C4-2B (cell line): ENCODE measurements around the gene STC2.

Experiments
- CTCF ChIP-seq: fragments of 450-650 bp; conservative IDR thresholded peaks from 2 replicates; pipeline ENCODE4 v1.5.1; 2017; ENCODE audit warnings: mild to moderate bottlenecking
- ZFX ChIP-seq: fragments of 450-650 bp; IDR thresholded peaks from 2 replicates; pipeline ENCODE4 v1.6.1; 2017

DNA sequence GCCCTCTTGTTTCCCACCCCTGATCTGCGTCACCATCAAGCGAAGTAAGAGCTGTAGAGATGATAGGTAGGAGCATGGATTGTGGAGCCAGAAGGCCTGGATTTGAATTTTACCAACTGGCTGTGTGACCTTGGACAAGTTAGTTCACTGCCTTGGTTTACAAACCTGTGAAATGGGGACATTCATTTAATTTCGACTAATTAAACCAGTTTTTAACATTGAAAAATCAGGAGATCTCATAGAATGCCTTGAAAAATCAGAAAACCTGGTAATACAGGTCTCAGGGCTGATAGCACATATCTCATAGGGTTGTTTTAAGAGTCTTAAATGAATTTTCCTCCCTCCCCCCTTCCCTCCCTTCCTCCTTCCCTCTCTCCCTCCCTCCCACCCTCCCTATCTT lies 38.8 kb downstream of the STC2 start:
- TF ChIP-seq CTCF, result no peak
- TF ChIP-seq ZFX, result no peak
